OCI-LY1 (cell line): ENCODE data around the gene DBH.

ENCODE experiments used
- H2AFZ ChIP-seq: fragments of 200-600 bp; sonication (generic), shearing (Covaris generic); 2 replicates; pipeline ENCODE4 v1.6.0; 2014; ENCODE audit warnings: antibody characterized with exemption, mild to moderate bottlenecking, low read length
- H3F3A ChIP-seq: fragments of 200-600 bp; sonication (generic), shearing (Covaris generic); 2 replicates; pipeline ENCODE4 v1.6.0; 2014; ENCODE audit warnings: mild to moderate bottlenecking, antibody characterized with exemption, low read length, moderate library complexity; ENCODE audit not compliant: insufficient read depth
- H3K27ac ChIP-seq: fragments of 200-600 bp; sonication (generic); 2 replicates; pipeline ENCODE4 v1.5.1; 2014; ENCODE audit warnings: low read length, mixed run types, mild to moderate bottlenecking, low read depth; ENCODE audit not compliant: poor library complexity, severe bottlenecking
- H3K27me3 ChIP-seq: fragments of 200-600 bp; sonication (generic); 2 replicates; pipeline ENCODE4 v1.6.0; 2014; ENCODE audit warnings: antibody characterized with exemption, mild to moderate bottlenecking, low read length, moderate library complexity; ENCODE audit not compliant: insufficient read depth
- H3K36me3 ChIP-seq: fragments of 200-600 bp; sonication (generic); 2 replicates; pipeline ENCODE4 v1.6.1; 2014; ENCODE audit warnings: mild to moderate bottlenecking, antibody characterized with exemption, low read length, moderate library complexity, mixed read lengths; ENCODE audit not compliant: insufficient read depth
- H3K4me1 ChIP-seq: fragments of 200-600 bp; sonication (generic); 2 replicates; pipeline ENCODE4 v1.5.1; 2014; ENCODE audit warnings: mild to moderate bottlenecking, low read length, moderate library complexity; ENCODE audit not compliant: insufficient read depth, severe bottlenecking
- H3K4me2 ChIP-seq: fragments of 200-600 bp; sonication (generic), shearing (Covaris generic); 2 replicates; pipeline ENCODE4 v1.6.1; 2014; ENCODE audit warnings: low read length
- H3K4me3 ChIP-seq: fragments of 200-600 bp; sonication (generic); 2 replicates; pipeline ENCODE4 v1.5.1; 2014; ENCODE audit warnings: low read length, low read depth, mild to moderate bottlenecking, mixed read lengths; ENCODE audit not compliant: poor library complexity, severe bottlenecking
- H3K79me2 ChIP-seq: fragments of 200-600 bp; shearing (Covaris generic); 2 replicates; pipeline ENCODE4 v1.6.1; 2016; ENCODE audit warnings: mixed run types, low read length, mixed read lengths; ENCODE audit not compliant: insufficient read depth
- H3K9ac ChIP-seq: fragments of 200-600 bp; sonication (generic), shearing (Covaris generic); 2 replicates; pipeline ENCODE4 v1.6.1; 2014; ENCODE audit warnings: mild to moderate bottlenecking, low read length, mixed read lengths
- H3K9me2 ChIP-seq: fragments of 200-600 bp; sonication (generic), shearing (Covaris generic); 2 replicates; pipeline ENCODE4 v1.6.1; 2014; ENCODE audit warnings: low read depth, mild to moderate bottlenecking, low read length, mixed read lengths
- H3K9me3 ChIP-seq: fragments of 200-600 bp; shearing (Covaris generic); 2 replicates; pipeline ENCODE4 v1.6.1; 2014; ENCODE audit warnings: low read length, mixed read lengths
- H4K20me1 ChIP-seq: fragments of 200-600 bp; sonication (generic), shearing (Covaris generic); 2 replicates; pipeline ENCODE4 v1.6.0; 2016; ENCODE audit warnings: mild to moderate bottlenecking, low read length; ENCODE audit not compliant: insufficient read depth
- EZH2 ChIP-seq: fragments of 200-600 bp; sonication (generic), shearing (Covaris generic); IDR thresholded peaks from 2 replicates; pipeline ENCODE4 v1.8.0; 2017; ENCODE audit warnings: borderline replicate concordance, mixed run types, mild to moderate bottlenecking, antibody characterized with exemption, low read length, moderate library complexity, mixed read lengths
- TF ChIP-seq, protein P1 (sequence below): fragments of 200-600 bp; sonication (generic), shearing (Covaris generic); IDR thresholded peaks from 2 replicates; pipeline ENCODE4 v1.5.1; 2017; ENCODE audit warnings: mild to moderate bottlenecking, antibody characterized with exemption, low read length, moderate library complexity, mixed read lengths

DBH gene

DNA sequence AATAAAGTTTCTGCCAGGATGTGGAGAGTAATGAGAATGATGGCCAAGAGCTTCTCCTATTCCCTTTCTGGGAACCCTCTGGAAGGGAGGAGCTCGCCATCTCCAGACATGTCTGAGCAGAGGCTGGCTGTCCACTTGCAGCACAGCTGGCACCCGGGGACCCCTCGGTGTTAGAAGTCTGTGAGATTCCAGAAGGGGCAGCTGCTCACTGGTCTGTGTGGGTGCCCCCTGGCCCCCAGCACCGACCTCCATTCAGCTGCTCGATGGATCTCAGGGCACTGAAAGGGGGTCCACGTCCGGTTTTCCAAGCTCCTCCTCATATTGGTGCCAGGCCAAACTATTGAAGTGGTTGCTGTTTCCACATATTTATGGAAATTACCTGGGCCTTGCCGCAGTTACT lies 23.3 kb upstream of the DBH start:
- Histone ChIP-seq H3K27me3 (no peaks in the 10 kb centered on the region), H3K9ac (no peak overlapping the region), H3K27ac (no peak overlapping the region), H3K9me3 (no peaks in the 10 kb centered on the region), H3F3A (no peaks in the 10 kb centered on the region), H4K20me1 (no peaks in the 10 kb centered on the region), H2AFZ (no peak overlapping the region), H3K4me2 (no peak overlapping the region), H3K4me3 (no peak overlapping the region), H3K4me1 (no peaks in the 10 kb centered on the region), H3K36me3 (no peaks in the 10 kb centered on the region), H3K79me2 (no peaks in the 10 kb centered on the region), H3K9me2 (no peaks in the 10 kb centered on the region)
- no peak for TF ChIP-seq EZH2
- TF ChIP-seq, protein P1, sequence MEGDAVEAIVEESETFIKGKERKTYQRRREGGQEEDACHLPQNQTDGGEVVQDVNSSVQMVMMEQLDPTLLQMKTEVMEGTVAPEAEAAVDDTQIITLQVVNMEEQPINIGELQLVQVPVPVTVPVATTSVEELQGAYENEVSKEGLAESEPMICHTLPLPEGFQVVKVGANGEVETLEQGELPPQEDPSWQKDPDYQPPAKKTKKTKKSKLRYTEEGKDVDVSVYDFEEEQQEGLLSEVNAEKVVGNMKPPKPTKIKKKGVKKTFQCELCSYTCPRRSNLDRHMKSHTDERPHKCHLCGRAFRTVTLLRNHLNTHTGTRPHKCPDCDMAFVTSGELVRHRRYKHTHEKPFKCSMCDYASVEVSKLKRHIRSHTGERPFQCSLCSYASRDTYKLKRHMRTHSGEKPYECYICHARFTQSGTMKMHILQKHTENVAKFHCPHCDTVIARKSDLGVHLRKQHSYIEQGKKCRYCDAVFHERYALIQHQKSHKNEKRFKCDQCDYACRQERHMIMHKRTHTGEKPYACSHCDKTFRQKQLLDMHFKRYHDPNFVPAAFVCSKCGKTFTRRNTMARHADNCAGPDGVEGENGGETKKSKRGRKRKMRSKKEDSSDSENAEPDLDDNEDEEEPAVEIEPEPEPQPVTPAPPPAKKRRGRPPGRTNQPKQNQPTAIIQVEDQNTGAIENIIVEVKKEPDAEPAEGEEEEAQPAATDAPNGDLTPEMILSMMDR: no peak

DNA sequence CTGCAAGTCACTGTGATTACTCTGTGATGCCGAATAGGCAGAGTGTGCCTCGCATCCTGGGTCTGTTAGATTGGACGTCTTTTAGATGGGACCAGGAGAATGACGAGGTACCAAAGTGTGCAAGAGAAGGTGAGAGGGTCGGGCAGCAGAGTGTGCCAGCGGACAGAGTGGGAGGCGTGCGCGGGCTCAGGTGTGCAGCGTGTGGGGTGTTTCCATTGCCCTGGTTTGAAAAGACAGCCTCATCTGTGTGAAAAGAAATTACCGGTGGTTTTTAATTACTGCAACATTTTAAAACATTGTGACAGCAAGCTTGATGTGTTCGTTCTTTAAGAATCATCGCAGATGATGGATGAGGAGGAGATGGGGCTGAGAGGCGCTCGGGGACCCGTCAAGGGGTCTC lies 22.7 kb upstream of the DBH start:
- Histone ChIP-seq H3K9me3 (no peaks in the 10 kb centered on the region), H4K20me1 (no peaks in the 10 kb centered on the region), H3K9ac (no peak overlapping the region), H3K4me3 (no peak overlapping the region), H3K9me2 (no peaks in the 10 kb centered on the region), H3K27me3 (no peaks in the 10 kb centered on the region), H2AFZ (no peak overlapping the region), H3K79me2 (no peaks in the 10 kb centered on the region), H3K4me1 (no peaks in the 10 kb centered on the region), H3K27ac (no peak overlapping the region), H3K4me2 (no peak overlapping the region), H3F3A (no peaks in the 10 kb centered on the region), H3K36me3 (no peaks in the 10 kb centered on the region)
- no peak for TF ChIP-seq EZH2
- TF ChIP-seq, protein P1: no peak

DNA sequence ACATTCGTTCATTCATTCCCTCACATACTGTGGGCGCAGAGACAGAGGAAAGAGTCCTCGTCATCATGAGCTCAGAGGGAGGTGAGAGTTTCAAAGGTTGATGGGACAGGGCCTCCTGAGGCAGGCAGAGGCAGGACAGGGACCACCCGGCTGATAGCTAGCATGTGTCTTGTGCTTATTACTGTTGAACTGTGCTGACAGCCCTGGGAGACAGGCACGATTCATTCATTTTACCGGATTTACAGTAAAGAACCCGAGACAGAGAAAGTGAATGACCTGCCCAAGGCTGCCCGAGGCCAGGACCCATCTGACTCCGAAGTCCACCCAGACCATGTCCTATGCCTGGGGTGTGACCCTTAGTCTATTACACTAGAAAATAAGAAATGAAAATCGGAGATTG lies 22.1 kb upstream of the DBH start:
- Histone ChIP-seq H3K36me3 (no peaks in the 10 kb centered on the region), H3K27me3 (no peaks in the 10 kb centered on the region), H3K9me3 (no peaks in the 10 kb centered on the region), H3K9ac (no peak overlapping the region), H3K4me1 (no peaks in the 10 kb centered on the region), H3K4me3 (no peak overlapping the region), H4K20me1 (no peaks in the 10 kb centered on the region), H3F3A (no peaks in the 10 kb centered on the region), H3K9me2 (no peaks in the 10 kb centered on the region), H3K27ac (no peak overlapping the region), H3K4me2 (no peak overlapping the region), H3K79me2 (no peaks in the 10 kb centered on the region), H2AFZ (no peak overlapping the region)
- no peak for TF ChIP-seq EZH2
- TF ChIP-seq, protein P1: no peak
